ENCODE results near the gene ZFHX3.

DNA sequence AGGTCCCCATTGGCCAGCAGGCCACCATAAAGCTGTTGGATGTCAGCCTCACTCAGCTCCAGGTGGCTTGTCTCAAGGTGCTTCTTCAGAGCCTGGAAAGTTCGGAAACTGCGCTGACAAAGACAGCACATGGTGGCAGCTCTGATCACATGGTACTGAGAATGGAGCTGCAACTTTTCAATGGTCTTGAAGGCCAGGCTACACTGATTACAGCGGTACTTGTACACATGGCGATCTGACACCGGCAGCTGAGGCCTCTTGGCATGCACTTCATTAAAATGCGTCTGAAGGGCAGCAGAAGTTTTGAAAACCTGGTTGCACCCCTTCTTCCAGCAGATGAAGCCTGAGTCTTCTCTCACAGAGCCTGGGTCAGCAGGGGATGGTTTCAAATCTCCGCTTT, 249.7 kb downstream of the ZFHX3 start:
- TF ChIP-seq, protein P1, sequence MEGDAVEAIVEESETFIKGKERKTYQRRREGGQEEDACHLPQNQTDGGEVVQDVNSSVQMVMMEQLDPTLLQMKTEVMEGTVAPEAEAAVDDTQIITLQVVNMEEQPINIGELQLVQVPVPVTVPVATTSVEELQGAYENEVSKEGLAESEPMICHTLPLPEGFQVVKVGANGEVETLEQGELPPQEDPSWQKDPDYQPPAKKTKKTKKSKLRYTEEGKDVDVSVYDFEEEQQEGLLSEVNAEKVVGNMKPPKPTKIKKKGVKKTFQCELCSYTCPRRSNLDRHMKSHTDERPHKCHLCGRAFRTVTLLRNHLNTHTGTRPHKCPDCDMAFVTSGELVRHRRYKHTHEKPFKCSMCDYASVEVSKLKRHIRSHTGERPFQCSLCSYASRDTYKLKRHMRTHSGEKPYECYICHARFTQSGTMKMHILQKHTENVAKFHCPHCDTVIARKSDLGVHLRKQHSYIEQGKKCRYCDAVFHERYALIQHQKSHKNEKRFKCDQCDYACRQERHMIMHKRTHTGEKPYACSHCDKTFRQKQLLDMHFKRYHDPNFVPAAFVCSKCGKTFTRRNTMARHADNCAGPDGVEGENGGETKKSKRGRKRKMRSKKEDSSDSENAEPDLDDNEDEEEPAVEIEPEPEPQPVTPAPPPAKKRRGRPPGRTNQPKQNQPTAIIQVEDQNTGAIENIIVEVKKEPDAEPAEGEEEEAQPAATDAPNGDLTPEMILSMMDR (IDR thresholded peaks at IDR 0.05) = no peak
- no peak for TF ChIP-seq POLR2A (IDR thresholded peaks at IDR 0.05)

Data from heart left ventricle (tissue), 13 donors.